IMR-90 (cell line): Measurements from ENCODE around the gene DUS1L. TPM values are rescaled to one million over a fixed set of nuclear protein-coding genes. Genes with fewer than 3 reads are reported as not detected.

ENCODE experiments used
- ATAC-seq: fragments of 200-7000 bp; cut with Tn5 transposase; 2 replicates; pipeline ENCODE4 v1.9.1; 2020; ENCODE audit warnings: low read depth, mild to moderate bottlenecking, moderate library complexity
- BruUV-seq: library from RNA; stranded (reverse); fragments of 400-500 nt; replicated peaks from 2 replicates; lab custom pipeline; 2021; lab: Mats Ljungman, UMichigan
- CTCF ChIA-PET: fragments of 300-600 bp; formaldehyde crosslinking; extraction: SDS; loops from one replicate; lab custom pipeline; 2021; ENCODE audit warnings: antibody characterized with exemption; lab: Yijun Ruan, JAX
- POLR2A ChIA-PET: fragments of 300-600 bp; sonication (Branson Sonifier 250); formaldehyde crosslinking; loops from one replicate; lab custom pipeline; 2022; ENCODE audit warnings: antibody characterized with exemption; ENCODE audit not compliant: unreplicated experiment; lab: Charles Lee
- DNase-seq: peaks from one replicate; pipeline ENCODE4 v3.0.0; 2013
- H2AFZ ChIP-seq: replicated peaks from 2 replicates; pipeline ENCODE3; 2013; ENCODE audit warnings: low read length, mild to moderate bottlenecking; ENCODE audit not compliant: poor library complexity
- H2AK5ac ChIP-seq: 2 replicates; pipeline ENCODE4 v1.6.1; 2013; ENCODE audit warnings: low read depth, low read length, inconsistent platforms
- H2AK9ac ChIP-seq: replicated peaks from 2 replicates; pipeline ENCODE3; 2013; ENCODE audit warnings: mild to moderate bottlenecking, low read depth, low read length, moderate library complexity; ENCODE audit not compliant: poor library complexity
- H2BK120ac ChIP-seq: 2 replicates; pipeline ENCODE4 v1.6.1; 2013; ENCODE audit warnings: low read depth, low read length, inconsistent platforms
- H2BK15ac ChIP-seq: 3 replicates; pipeline ENCODE4 v1.6.1; 2013; ENCODE audit warnings: low read depth, low read length, inconsistent platforms
- H2BK20ac ChIP-seq: 2 replicates; pipeline ENCODE4 v1.6.1; 2013; ENCODE audit warnings: low read depth, mild to moderate bottlenecking, inconsistent platforms, low read length, moderate library complexity
- H2BK5ac ChIP-seq: 2 replicates; pipeline ENCODE4 v1.6.1; 2013; ENCODE audit warnings: mild to moderate bottlenecking, low read depth, low read length, inconsistent platforms; ENCODE audit not compliant: poor library complexity, severe bottlenecking
- H3K14ac ChIP-seq: replicated peaks from 2 replicates; pipeline ENCODE4 v1.6.1; 2013; ENCODE audit warnings: low read depth, low read length, inconsistent platforms
- H3K18ac ChIP-seq: 2 replicates; pipeline ENCODE4 v1.6.1; 2013; ENCODE audit warnings: low read depth, low read length, control low read depth
- H3K23ac ChIP-seq: 2 replicates; pipeline ENCODE4 v1.6.1; 2013; ENCODE audit warnings: low read depth, low read length, inconsistent platforms
- H3K27ac ChIP-seq: 2 replicates; pipeline ENCODE4 v1.5.1; 2013; ENCODE audit warnings: mild to moderate bottlenecking, control low read depth, low read length; ENCODE audit not compliant: insufficient read depth
- H3K27me3 ChIP-seq: 2 replicates; pipeline ENCODE4 v1.6.1; 2013; ENCODE audit warnings: low read length; ENCODE audit not compliant: control insufficient read depth, insufficient read depth
- H3K36me3 ChIP-seq: 2 replicates; pipeline ENCODE4 v1.6.1; 2013; ENCODE audit warnings: low read length, mixed read lengths; ENCODE audit not compliant: control insufficient read depth, insufficient read depth
- H3K4ac ChIP-seq: 2 replicates; pipeline ENCODE4 v1.6.1; 2013; ENCODE audit warnings: low read depth, low read length, inconsistent platforms
- H3K4me1 ChIP-seq: 2 replicates; pipeline ENCODE4 v1.6.1; 2013; ENCODE audit warnings: low read length, mixed read lengths; ENCODE audit not compliant: control insufficient read depth, insufficient read depth
- H3K4me2 ChIP-seq: 2 replicates; pipeline ENCODE4 v1.6.1; 2013; ENCODE audit warnings: low read depth, mild to moderate bottlenecking, control low read depth, low read length, moderate library complexity
- H3K4me3 ChIP-seq: 2 replicates; pipeline ENCODE4 v1.5.1; 2013; ENCODE audit warnings: low read depth, mild to moderate bottlenecking, control low read depth, low read length, moderate library complexity; ENCODE audit not compliant: insufficient read depth
- H3K56ac ChIP-seq: 2 replicates; pipeline ENCODE4 v1.6.1; 2013; ENCODE audit warnings: low read length, inconsistent platforms; ENCODE audit not compliant: insufficient read depth; ENCODE audit errors: extremely low read depth
- H3K79me1 ChIP-seq, 2 experiments: 2 replicates each; pipeline ENCODE4 v1.6.1; 2013; ENCODE audit warnings: low read length in 2 of 2, inconsistent platforms in 1 of 2, low read depth in 1 of 2
- H3K9ac ChIP-seq: 2 replicates; pipeline ENCODE4 v1.6.1; 2013; ENCODE audit warnings: low read depth, low read length, control low read depth
- H3K9me1 ChIP-seq: 2 replicates; pipeline ENCODE4 v1.6.1; 2013; ENCODE audit warnings: low read length, inconsistent platforms; ENCODE audit not compliant: insufficient read depth
- H3K9me3 ChIP-seq: 2 replicates; pipeline ENCODE4 v1.6.1; 2013; ENCODE audit warnings: low read length; ENCODE audit not compliant: control insufficient read depth, insufficient read depth
- H4K20me1 ChIP-seq: 2 replicates; pipeline ENCODE4 v1.6.1; 2013; ENCODE audit warnings: low read length, inconsistent platforms; ENCODE audit not compliant: insufficient read depth
- H4K5ac ChIP-seq: 2 replicates; pipeline ENCODE4 v1.6.1; 2013; ENCODE audit warnings: mild to moderate bottlenecking, low read depth, low read length, control low read depth
- H4K8ac ChIP-seq, 2 experiments: 2 replicates each; pipeline ENCODE4 v1.6.1; 2013; ENCODE audit warnings: low read depth in 2 of 2, low read length in 2 of 2, control low read depth in 1 of 2, inconsistent platforms in 1 of 2
- H4K91ac ChIP-seq: 2 replicates; pipeline ENCODE4 v1.6.1; 2013; ENCODE audit warnings: low read depth, low read length, inconsistent platforms; ENCODE audit not compliant: insufficient read depth
- MAFK ChIP-seq: IDR thresholded peaks from 2 replicates; pipeline ENCODE4 v1.6.1; 2012; ENCODE audit warnings: low read depth, low read length, improper control_type of control experiment
- WGBS, 2 experiments: methylation state at CpG; one replicate each; pipeline versions ENCODE4 v1.1.5 to v1.1.7; 2013; ENCODE audit warnings: missing lambda C conversion rate in 2 of 2; ENCODE audit not compliant: insufficient read length in 1 of 2; ENCODE audit errors: extremely low coverage in 2 of 2; 5-methylcytosine and 5-hydroxymethylcytosine counted together
- dilution Hi-C: fragments of 300-500 bp; cut with HindIII; formaldehyde crosslinking; loops from one replicate; pipeline ENCODE4 v1.14.3; 2018; ENCODE audit warnings: low sequenced_read_pairs; ENCODE audit not compliant: unreplicated experiment
- in situ Hi-C: fragments of 300-500 bp; cut with MboI; formaldehyde crosslinking; loops from 3 replicates; pipeline ENCODE4 v1.14.3; 2019; ENCODE audit warnings: low sequenced_read_pairs, inconsistent platforms, mixed read lengths
- intact Hi-C: fragments of 100-400 bp; cut with micrococcal nuclease; formaldehyde crosslinking; loops from 2 replicates; pipeline ENCODE4 v1.10.0; 2022
- polyA plus RNA-seq, 3 experiments: library from polyadenylated mRNA; depleted of rRNA; stranded (reverse); fragments of >200 nt; gene quantifications; 2 replicates each; pipeline ENCODE4 v1.2.3, GENCODE V29; 2012; ENCODE audit warnings: low replicate concordance in 1 of 3
- total RNA-seq: library from RNA; depleted of rRNA; stranded (reverse); fragments of >200 nt; gene quantifications from 2 replicates; pipeline ENCODE4 v1.2.3, GENCODE V29; 2012

DUS1L gene
- total and polyA plus RNA-seq, 2 of the 4 experiments (the other 2 are of a cell fraction): 29.0 to 76.9 TPM

GRCh38 chr17:82108496-82108945 is 42.9 kb upstream of the DUS1L start:
- POLR2A ChIA-PET: no interaction called here
- Histone ChIP-seq H3K27me3 (no peaks in the 10 kb centered on the region), H2BK20ac (no peak overlapping the region), H4K8ac (no peak overlapping the region), H3K18ac (no peak overlapping the region), H3K14ac (no peak overlapping the region), H3K9ac (no peak overlapping the region), H3K9me1 (no peaks in the 10 kb centered on the region), H4K91ac (no peak overlapping the region), H3K36me3 (peaks cover 11% of the 10 kb centered on the region), H3K4me1 (peaks cover 12% of the 10 kb centered on the region), H2AK9ac (no peak overlapping the region), H3K79me1 (no peaks in the 10 kb centered on the region), H3K4me3 (no peak overlapping the region), H4K20me1 (no peaks in the 10 kb centered on the region), H3K27ac (no peak overlapping the region), H2BK5ac (no peak overlapping the region), H3K4ac (no peak overlapping the region), H4K5ac (no peak overlapping the region), H2AFZ (peak overlapping the region; percentile 6), H2BK15ac (no peak overlapping the region), H3K9me3 (no peaks in the 10 kb centered on the region), H2BK120ac (no peak overlapping the region), H2AK5ac (no peak overlapping the region), H3K4me2 (no peak overlapping the region), H3K23ac (no peak overlapping the region), H3K56ac (no peak overlapping the region)
- 82% methylated on average over 3 of the region's 19 CpGs; no CpG with 5 or more reads in 1 of the 2 experiments for WGBS, 2 experiments
- CTCF ChIA-PET: no interaction called here
- no TSS peak for BruUV-seq
- dilution Hi-C loops: no loop called here
- intact Hi-C loops: no loop called here
- in situ Hi-C loops: no loop called here
- TF ChIP-seq MAFK: no peak
- ATAC-seq (no peak), DNase-seq (peak; percentile 5)
